Upper lobe of left lung (tissue), 4 donors: ENCODE measurements around the gene ZNF408.

Experiments
- CTCF ChIP-seq, 6 experiments: fragments of 450-650 bp in 4 of 6; fragments of 200-600 bp in 2 of 6; sonication (generic) in 2 of 6; IDR thresholded peaks; one replicate each; pipeline ENCODE4 v1.5.1; 2016 to 2019; ENCODE audit warnings: antibody characterized with exemption in 6 of 6
- EP300 ChIP-seq, 4 donors: sonication (generic); formaldehyde crosslinking; IDR thresholded peaks; one replicate each; pipeline ENCODE4 v1.5.1; 2017; ENCODE audit warnings: antibody characterized with exemption in 4 of 4, control low read depth in 2 of 4
- POLR2AphosphoS5 ChIP-seq, 2 donors: sonication (generic); formaldehyde crosslinking; IDR thresholded peaks; one replicate each; pipeline ENCODE4 v1.5.1; 2017; ENCODE audit warnings: antibody characterized with exemption in 2 of 2

- TF ChIP-seq CTCF (IDR thresholded peaks at IDR 0.05): no peak
- no peak for TF ChIP-seq POLR2AphosphoS5 (IDR thresholded peaks at IDR 0.05)
- no peak for TF ChIP-seq EP300 (IDR thresholded peaks at IDR 0.05)
Observed at GRCh38 chr11:46678741-46679130, 22.1 kb upstream of the ZNF408 start.
